Hematopoietic multipotent progenitor cell treated with erythropoietin and hydrocortisone succinate and interleukin-3 and kit ligand, for 17 days (in vitro differentiated cells): Measurements from ENCODE around the gene GLG1.
A peak's percentile ranks its signal among the peaks of the same experiment; 100 is the strongest.
"Not testable (repeated sequence)": the region's sequence is repeated elsewhere in the genome, so short reads cannot be mapped to it uniquely, and the experiment has no call there.

Source experiments
- DNase-seq: peaks from one replicate; pipeline ENCODE4 v3.0.0-alpha.2; 2015; ENCODE audit warnings: low spot score

GLG1 gene

GRCh38 chr16:74575175-74575806 is 31.6 kb downstream of the GLG1 start:
- no peak for DNase-seq

GRCh38 chr16:74574146-74574545 is 32.8 kb downstream of the GLG1 start:
- no peak for DNase-seq

- DNase-seq, result no peak
Measured at GRCh38 chr16:74573622-74574021, 33.3 kb downstream of the GLG1 start.

- no peak for DNase-seq
Measured at GRCh38 chr16:74570412-74571301, 36.3 kb downstream of the GLG1 start.

GRCh38 chr16:74568961-74569631 is 37.8 kb downstream of the GLG1 start:
- DNase-seq, result no peak

- DNase-seq, result no peak
Measured at GRCh38 chr16:74567901-74568300, 39.0 kb downstream of the GLG1 start.

GRCh38 chr16:74565378-74565777 is 41.5 kb downstream of the GLG1 start:
- DNase-seq, result no peak

- DNase-seq, result no peak
Measured at GRCh38 chr16:74564451-74564984, 42.4 kb downstream of the GLG1 start.

- peak; percentile 31 for DNase-seq
Measured at GRCh38 chr16:74563828-74564263, 43.1 kb downstream of the GLG1 start.

GRCh38 chr16:74562117-74562516 is 44.8 kb downstream of the GLG1 start:
- DNase-seq, result no peak

- DNase-seq, result no peak
Measured at GRCh38 chr16:74561626-74562025, 45.3 kb downstream of the GLG1 start.

GRCh38 chr16:74560912-74561311 is 46.0 kb downstream of the GLG1 start:
- no peak for DNase-seq

- DNase-seq, result no peak
Measured at GRCh38 chr16:74558873-74559272, 48.0 kb downstream of the GLG1 start.

GRCh38 chr16:74557275-74557674 is 49.6 kb downstream of the GLG1 start:
- no peak for DNase-seq

- no peak for DNase-seq
Measured at GRCh38 chr16:74556375-74556922, 50.5 kb downstream of the GLG1 start.

- not testable (repeated sequence) for DNase-seq
Measured at GRCh38 chr16:74552357-74552756, 54.6 kb downstream of the GLG1 start.

GRCh38 chr16:74550227-74551019 is 56.5 kb downstream of the GLG1 start:
- not testable (repeated sequence) for DNase-seq

- not testable (repeated sequence) for DNase-seq
Measured at GRCh38 chr16:74546112-74546511, 60.8 kb downstream of the GLG1 start.

GRCh38 chr16:74542911-74543578 is 63.9 kb downstream of the GLG1 start:
- not testable (repeated sequence) for DNase-seq

GRCh38 chr16:74540663-74541062 is 66.3 kb downstream of the GLG1 start:
- not testable (repeated sequence) for DNase-seq

- not testable (repeated sequence) for DNase-seq
Measured at GRCh38 chr16:74538801-74539200, 68.1 kb downstream of the GLG1 start.
